ENCODE results near the gene HDAC9. TPM values are rescaled to one million over a fixed set of nuclear protein-coding genes. Genes with fewer than 3 reads are reported as not detected.

Gene HDAC9
- total RNA-seq, 1 experiment from 2014 or later = 7.7 TPM

- Mint-ChIP-seq H3K9me3 (no peaks in the 10 kb centered on the region), H3K4me1 (no peaks in the 10 kb centered on the region), H3K27ac (no peak overlapping the region), H3K4me3 (no peak overlapping the region), H3K27me3 (ENCODE audit: low read depth) (no peaks in the 10 kb centered on the region), H3K36me3 (ENCODE audit: insufficient read depth in 1 of 3, low read depth in 3 of 3) (no peaks in the 10 kb centered on the region)
- Histone ChIP-seq H4K5ac (ENCODE audit: insufficient read length, low read depth, low read length) (no peak overlapping the region), H4K91ac (ENCODE audit: insufficient read length, low read depth, low read length) (no peak overlapping the region), H3K9me3 (ENCODE audit: control insufficient read depth, low read depth, low read length) (no peaks in the 10 kb centered on the region), H2BK5ac (ENCODE audit: insufficient read length, low read length) (no peak overlapping the region), H3K9ac (ENCODE audit: extremely low read depth, insufficient read length, low read length) (no peak overlapping the region), H4K8ac (replicated peaks; ENCODE audit: insufficient read length, low read depth, low read length) (no peak overlapping the region), H3K4me1 (ENCODE audit: insufficient read depth, low read length) (no peaks in the 10 kb centered on the region), H2AFZ (ENCODE audit: low read length) (no peak overlapping the region), H3K79me2 (ENCODE audit: insufficient read depth, low read length) (no peaks in the 10 kb centered on the region), H3K56ac (ENCODE audit: insufficient read length, low read depth, low read length) (no peak overlapping the region), H3K18ac (ENCODE audit: insufficient read length, low read depth, low read length) (no peak overlapping the region), H3T11ph (ENCODE audit: low read length) (no peak overlapping the region), H3K4ac (ENCODE audit: low read depth, low read length) (no peak overlapping the region), H2BK12ac (ENCODE audit: insufficient read length, low read depth, low read length) (no peak overlapping the region), H3K27me3 (ENCODE audit: insufficient read depth, low read length) (no peaks in the 10 kb centered on the region), H3K27ac (ENCODE audit: insufficient read length, low read depth, low read length) (no peak overlapping the region), H3K79me1 (ENCODE audit: insufficient read depth, low read depth, low read length, poor library complexity, severe bottlenecking) (no peaks in the 10 kb centered on the region), H3K4me2 (ENCODE audit: insufficient read depth, insufficient read length, low read length) (no peak overlapping the region), H3K14ac (ENCODE audit: insufficient read depth, low read length) (no peak overlapping the region), H3K23ac (ENCODE audit: insufficient read length, low read depth, low read length) (no peak overlapping the region), H2BK120ac (ENCODE audit: low read depth, low read length, poor library complexity, severe bottlenecking) (no peak overlapping the region), H3K23me2 (ENCODE audit: insufficient read length, low read depth, low read length, poor library complexity, severe bottlenecking) (no peaks in the 10 kb centered on the region), H2BK15ac (ENCODE audit: low read depth, low read length) (no peak overlapping the region), H4K20me1 (ENCODE audit: control insufficient read depth, insufficient read depth, insufficient read length) (no peaks in the 10 kb centered on the region), H2AK5ac (ENCODE audit: insufficient read length, low read length) (no peak overlapping the region), H2BK20ac (ENCODE audit: low read depth, low read length, poor library complexity, severe bottlenecking) (no peak overlapping the region)
- TF ChIP-seq, protein P1, sequence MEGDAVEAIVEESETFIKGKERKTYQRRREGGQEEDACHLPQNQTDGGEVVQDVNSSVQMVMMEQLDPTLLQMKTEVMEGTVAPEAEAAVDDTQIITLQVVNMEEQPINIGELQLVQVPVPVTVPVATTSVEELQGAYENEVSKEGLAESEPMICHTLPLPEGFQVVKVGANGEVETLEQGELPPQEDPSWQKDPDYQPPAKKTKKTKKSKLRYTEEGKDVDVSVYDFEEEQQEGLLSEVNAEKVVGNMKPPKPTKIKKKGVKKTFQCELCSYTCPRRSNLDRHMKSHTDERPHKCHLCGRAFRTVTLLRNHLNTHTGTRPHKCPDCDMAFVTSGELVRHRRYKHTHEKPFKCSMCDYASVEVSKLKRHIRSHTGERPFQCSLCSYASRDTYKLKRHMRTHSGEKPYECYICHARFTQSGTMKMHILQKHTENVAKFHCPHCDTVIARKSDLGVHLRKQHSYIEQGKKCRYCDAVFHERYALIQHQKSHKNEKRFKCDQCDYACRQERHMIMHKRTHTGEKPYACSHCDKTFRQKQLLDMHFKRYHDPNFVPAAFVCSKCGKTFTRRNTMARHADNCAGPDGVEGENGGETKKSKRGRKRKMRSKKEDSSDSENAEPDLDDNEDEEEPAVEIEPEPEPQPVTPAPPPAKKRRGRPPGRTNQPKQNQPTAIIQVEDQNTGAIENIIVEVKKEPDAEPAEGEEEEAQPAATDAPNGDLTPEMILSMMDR (conservative IDR thresholded peaks at IDR 0.05) = no peak
- no CpG with 5 or more reads among the region's 5 CpGs for WGBS (ENCODE audit: extremely low coverage, insufficient read length, low lambda C conversion rate)
- DNase-seq = no peak
Observed at GRCh38 chr7:18786196-18786727, 290.7 kb downstream of the HDAC9 start.

All from H9 (cell line).